IMR-90 (cell line): ENCODE results near the gene CTAGE9.

Experiments
- BHLHE40 ChIP-seq: fragments of 150-350 bp; IDR thresholded peaks from 2 replicates; pipeline ENCODE4 v1.6.1; 2016; ENCODE audit warnings: mild to moderate bottlenecking, low read depth, low read length
- CEBPB ChIP-seq: IDR thresholded peaks from 2 replicates; pipeline ENCODE4 v1.6.1; 2012; ENCODE audit warnings: low read depth, low read length, improper control_type of control experiment
- CTCF ChIP-seq: conservative IDR thresholded peaks from 2 replicates; pipeline ENCODE4 v1.5.1; 2012; ENCODE audit warnings: mild to moderate bottlenecking, low read depth, low read length, improper control_type of control experiment
- ELK1 ChIP-seq: fragments of 150-350 bp; IDR thresholded peaks from 2 replicates; pipeline ENCODE4 v1.6.1; 2016; ENCODE audit warnings: low read depth, mild to moderate bottlenecking, low read length, moderate library complexity, borderline replicate concordance
- FOS ChIP-seq: fragments of 150-350 bp; IDR thresholded peaks from 2 replicates; pipeline ENCODE4 v1.6.1; 2016; ENCODE audit warnings: low read depth, low read length
- MAFK ChIP-seq: IDR thresholded peaks from 2 replicates; pipeline ENCODE4 v1.6.1; 2012; ENCODE audit warnings: low read depth, low read length, improper control_type of control experiment
- MAZ ChIP-seq: IDR thresholded peaks from 2 replicates; pipeline ENCODE4 v1.6.1; 2012; ENCODE audit warnings: low read depth, mild to moderate bottlenecking, low read length, improper control_type of control experiment, moderate library complexity, borderline replicate concordance
- MXI1 ChIP-seq: IDR thresholded peaks from 2 replicates; pipeline ENCODE4 v1.6.1; 2012; ENCODE audit warnings: low read depth, mild to moderate bottlenecking, low read length, moderate library complexity, borderline replicate concordance
- POLR2A ChIP-seq: IDR thresholded peaks from 2 replicates; pipeline ENCODE4 v1.6.1; 2012; ENCODE audit warnings: mild to moderate bottlenecking, low read depth, low read length
- RAD21 ChIP-seq: IDR thresholded peaks from 2 replicates; pipeline ENCODE4 v1.6.1; 2012; ENCODE audit warnings: low read length, improper control_type of control experiment
- RCOR1 ChIP-seq: IDR thresholded peaks from 2 replicates; pipeline ENCODE4 v1.6.1; 2012; ENCODE audit warnings: mild to moderate bottlenecking, low read length, improper control_type of control experiment; ENCODE audit not compliant: insufficient replicate concordance
- RFX5 ChIP-seq: IDR thresholded peaks from 2 replicates; pipeline ENCODE4 v1.8.0; 2012; ENCODE audit warnings: low read depth, mild to moderate bottlenecking, low read length, moderate library complexity
- SMC3 ChIP-seq: fragments of 150-350 bp; IDR thresholded peaks from 2 replicates; pipeline ENCODE4 v1.6.1; 2016; ENCODE audit warnings: low read depth, mild to moderate bottlenecking, antibody characterized with exemption, low read length, moderate library complexity
- USF2 ChIP-seq: fragments of 150-350 bp; IDR thresholded peaks from 2 replicates; pipeline ENCODE4 v1.6.1; 2017; ENCODE audit warnings: mild to moderate bottlenecking, antibody characterized with exemption, low read length, low read depth

- TF ChIP-seq CTCF = no peak
- TF ChIP-seq USF2 = no peak
- TF ChIP-seq MXI1 = no peak
- no peak for TF ChIP-seq POLR2A
- no peak for TF ChIP-seq RCOR1
- TF ChIP-seq ELK1 = no peak
- TF ChIP-seq RAD21 = no peak
- TF ChIP-seq RFX5 = no peak
- TF ChIP-seq CEBPB = no peak
- TF ChIP-seq MAFK = no peak
- TF ChIP-seq FOS = no peak
- TF ChIP-seq MAZ = no peak
- no peak for TF ChIP-seq SMC3
- TF ChIP-seq BHLHE40 = no peak
Measured at GRCh38 chr6:131741688-131742393, 31.0 kb upstream of the CTAGE9 start.
